ENCODE data around the gene ERLEC1. TPM values are rescaled to one million over a fixed set of nuclear protein-coding genes. Genes with fewer than 3 reads are reported as not detected.

ERLEC1 gene
- total RNA-seq, 1 donor from 2014 or later: 150 TPM

DNA sequence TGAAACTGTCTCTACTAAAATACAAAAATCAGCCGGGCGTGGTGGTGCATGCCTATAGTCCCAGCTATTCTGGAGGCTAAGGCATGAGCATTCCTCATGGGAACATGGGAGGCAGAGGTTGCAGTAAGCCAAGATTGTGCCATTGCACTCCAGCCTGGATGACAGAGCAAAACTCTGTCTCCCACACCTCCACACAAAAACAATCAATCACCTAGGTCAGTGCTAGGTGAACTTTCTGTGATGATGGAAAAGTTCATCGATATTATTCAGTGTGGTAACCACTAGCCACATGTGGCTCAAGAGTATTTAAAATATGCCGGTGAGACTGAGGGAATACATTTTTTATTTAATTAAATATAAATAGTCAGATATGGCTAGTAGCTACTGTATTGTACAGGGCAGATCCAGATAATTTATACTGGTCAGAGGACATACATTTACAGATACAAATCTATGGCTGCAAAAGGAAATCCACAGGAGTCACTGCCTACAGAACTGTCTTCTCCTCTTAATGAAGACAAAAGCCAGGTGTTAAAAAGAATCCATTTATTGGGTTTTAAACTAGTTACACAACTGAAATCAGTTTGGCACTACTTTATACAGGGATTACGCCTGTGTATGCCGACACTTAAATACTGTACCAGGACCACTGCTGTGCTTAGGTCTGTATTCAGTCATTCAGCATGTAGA, 76.8 kb downstream of the ERLEC1 start:
- Histone ChIP-seq H3K27ac (no peak overlapping the region), H3K27me3 (no peaks in the 10 kb centered on the region), H3K9me3 (no peaks in the 10 kb centered on the region), H3K36me3 (peaks cover 18 to 40% of the 10 kb centered on the region in 2 donors), H3K4me3 (no peak overlapping the region), H3K4me1 (peaks cover 0 to 3% of the 10 kb centered on the region in 2 donors)
- no peak for TF ChIP-seq CTCF (IDR thresholded peaks at IDR 0.05)
- no peak for DNase-seq (ENCODE audit: low spot score in 2 of 2)
- intact Hi-C loops (cut with DNase I): no loop called here

- Histone ChIP-seq H3K27ac (no peak overlapping the region), H3K9me3 (no peaks in the 10 kb centered on the region), H3K27me3 (no peaks in the 10 kb centered on the region), H3K36me3 (peaks cover 20 to 50% of the 10 kb centered on the region in 2 donors), H3K4me3 (no peak overlapping the region), H3K4me1 (no peaks in the 10 kb centered on the region)
- TF ChIP-seq CTCF (IDR thresholded peaks at IDR 0.05): no peak
- intact Hi-C loops (cut with DNase I): no loop called here
- no peak for DNase-seq (ENCODE audit: low spot score in 2 of 2)
Measured at GRCh38 chr2:53865264-53865663, 78.4 kb downstream of the ERLEC1 start.

DNA sequence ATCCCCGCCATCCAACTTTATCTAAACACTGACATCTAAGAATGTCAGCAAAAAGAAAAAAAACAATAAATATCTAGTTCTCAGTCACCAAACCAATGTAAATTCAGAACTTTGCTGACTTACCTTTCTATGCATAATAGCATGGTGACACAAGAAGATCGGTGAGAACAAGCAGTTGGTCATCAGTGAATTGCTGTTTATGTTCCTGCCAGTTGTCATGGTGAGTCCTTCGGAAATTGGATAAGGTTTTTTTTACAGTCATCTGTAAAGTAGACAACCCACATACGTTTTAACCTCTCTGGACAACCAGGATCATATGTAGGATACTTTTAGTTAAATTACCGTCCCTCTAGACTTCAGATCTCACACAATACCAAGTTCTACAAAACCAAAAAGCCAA, 79.1 kb downstream of the ERLEC1 start:
- no peaks in the 10 kb centered on the region for H3K4me1 ChIP-seq
- H3K27ac ChIP-seq: no peak overlapping the region
- DNase-seq (ENCODE audit: low spot score in 2 of 2): no peak
- peaks cover 24 to 54% of the 10 kb centered on the region in 2 donors for H3K36me3 ChIP-seq
- no peak for TF ChIP-seq CTCF (IDR thresholded peaks at IDR 0.05)
- no peaks in the 10 kb centered on the region for H3K9me3 ChIP-seq
- intact Hi-C loops (cut with DNase I): no loop called here
- H3K4me3 ChIP-seq: no peak overlapping the region
- H3K27me3 ChIP-seq: no peaks in the 10 kb centered on the region

GRCh38 chr2:53867169-53867568, 80.3 kb downstream of the ERLEC1 start:
- Histone ChIP-seq H3K4me3 (no peak overlapping the region), H3K27me3 (no peaks in the 10 kb centered on the region), H3K4me1 (no peaks in the 10 kb centered on the region), H3K9me3 (no peaks in the 10 kb centered on the region), H3K27ac (no peak overlapping the region), H3K36me3 (peaks cover 28 to 60% of the 10 kb centered on the region in 2 donors)
- TF ChIP-seq CTCF (IDR thresholded peaks at IDR 0.05): no peak
- DNase-seq (ENCODE audit: low spot score in 2 of 2): no peak
- intact Hi-C loops (cut with DNase I): no loop called here

DNA sequence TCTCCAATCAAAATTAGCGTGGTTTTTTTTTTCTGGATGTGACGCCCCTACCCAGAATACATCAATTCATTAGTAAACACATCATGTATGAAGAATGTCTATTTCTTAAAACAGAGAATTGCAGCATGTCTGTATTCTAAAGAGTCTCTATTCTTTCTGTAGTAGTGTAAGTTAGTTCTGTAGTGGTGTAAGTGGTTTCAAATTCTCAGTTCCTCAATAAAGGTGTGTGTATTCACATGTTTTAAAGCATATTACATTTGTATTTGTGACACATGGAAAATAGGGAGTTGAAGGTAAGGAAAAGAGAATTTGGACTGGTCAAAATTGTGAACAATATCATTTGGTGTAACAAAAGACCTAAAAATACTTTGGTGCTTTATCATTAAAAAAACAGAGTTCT, 80.9 kb downstream of the ERLEC1 start:
- Histone ChIP-seq H3K36me3 (peaks cover 28 to 60% of the 10 kb centered on the region in 2 donors), H3K4me1 (no peaks in the 10 kb centered on the region), H3K9me3 (no peaks in the 10 kb centered on the region), H3K27ac (no peak overlapping the region), H3K4me3 (no peak overlapping the region), H3K27me3 (no peaks in the 10 kb centered on the region)
- DNase-seq (ENCODE audit: low spot score in 2 of 2): no peak
- intact Hi-C loops (cut with DNase I): no loop called here
- TF ChIP-seq CTCF (IDR thresholded peaks at IDR 0.05): no peak

Other genes with a start within 250 kb of the ERLEC1 start
- not detected for gene CHAC2, start 19.2 kb upstream of the ERLEC1 start, total RNA-seq
- 3.4 TPM for gene ASB3, start 91 bp upstream of the ERLEC1 start, total RNA-seq
- gene GPR75, start 72.9 kb downstream of the ERLEC1 start, total RNA-seq: 0.21 TPM
- gene PSME4, start 183.9 kb downstream of the ERLEC1 start, total RNA-seq: 14.9 TPM